HCT116 (cell line): ENCODE results near the gene KRAS. TPM values are rescaled to one million over a fixed set of nuclear protein-coding genes. Genes with fewer than 3 reads are reported as not detected.

Experiments
- ATAC-seq: fragments of 200-7000 bp; cut with Tn5 transposase; 2 replicates; pipeline ENCODE4 v1.9.1; 2020; ENCODE audit warnings: mild to moderate bottlenecking, moderate library complexity
- BruUV-seq: library from RNA; stranded (reverse); fragments of 400-500 nt; replicated peaks from 2 replicates; lab custom pipeline; 2021; lab: Mats Ljungman, UMichigan
- CTCF ChIA-PET: fragments of 300-600 bp; sonication (Branson Sonifier 250); formaldehyde crosslinking; loops from one replicate; lab custom pipeline; 2021; ENCODE audit warnings: antibody characterized with exemption; lab: Charles Lee
- POLR2A ChIA-PET: fragments of 300-600, 350-600 bp; sonication (Branson Sonifier 250); formaldehyde crosslinking; loops from one replicate; lab custom pipeline; 2021; ENCODE audit warnings: antibody characterized with exemption; lab: Charles Lee
- RAD21 ChIA-PET, 2 experiments: fragments of 300-600 bp; sonication (Branson Sonifier 250); formaldehyde crosslinking; loops; one replicate each; lab custom pipeline; 2023; ENCODE audit warnings: low total read pairs in 2 of 2; ENCODE audit not compliant: uncharacterized antibody in 2 of 2, unreplicated experiment in 2 of 2, low non-redundant PET in 1 of 2; lab: Charles Lee
- DNase-seq: peaks from one replicate; pipeline ENCODE4 v3.0.0-alpha.2; 2010; ENCODE audit warnings: low read depth, low spot score
- H2AFZ ChIP-seq: fragments of 200-600 bp; shearing (Covaris generic), sonication (generic); 2 replicates; pipeline ENCODE4 v1.6.1; 2017; ENCODE audit warnings: low read depth, mixed run types, mixed read lengths, antibody characterized with exemption, low read length; ENCODE audit not compliant: poor library complexity, severe bottlenecking
- H3K27ac ChIP-seq: 2 replicates; pipeline ENCODE4 v1.5.1; 2012; ENCODE audit warnings: low read depth, low read length
- H3K27me3 ChIP-seq: fragments of 200-600 bp; sonication (generic); 2 replicates; pipeline ENCODE4 v1.6.1; 2016; ENCODE audit warnings: mixed run types, low read length, mixed read lengths; ENCODE audit not compliant: insufficient read depth
- H3K36me3 ChIP-seq, 2 experiments: fragments of 200-500 bp in 1 of 2; fragments of 200-600 bp in 1 of 2; sonication (Bioruptor generic) in 1 of 2; sonication (generic) in 1 of 2; 2 replicates each; pipeline versions ENCODE4 v1.5.1 to v1.6.1; 2014 to 2016; ENCODE audit warnings: low read length in 2 of 2, inconsistent platforms in 1 of 2, mixed read lengths in 1 of 2, mixed run types in 1 of 2; ENCODE audit not compliant: insufficient read depth in 2 of 2, control insufficient read depth in 1 of 2
- H3K4me1 ChIP-seq, 2 experiments: fragments of 200-600 bp in 1 of 2; sonication (generic) in 1 of 2; 2 replicates each; pipeline versions ENCODE4 v1.5.1 to v1.6.1; 2012 to 2017; ENCODE audit warnings: low read length in 2 of 2, inconsistent platforms in 1 of 2, mild to moderate bottlenecking in 1 of 2, mixed read lengths in 1 of 2, mixed run types in 1 of 2, moderate library complexity in 1 of 2; ENCODE audit not compliant: insufficient read depth in 2 of 2, control insufficient read depth in 1 of 2
- H3K4me2 ChIP-seq: fragments of 200-600 bp; sonication (generic); 2 replicates; pipeline ENCODE4 v1.6.1; 2017; ENCODE audit warnings: mixed run types, low read length, mixed read lengths
- H3K4me3 ChIP-seq, 2 experiments: fragments of 200-600 bp in 1 of 2; sonication (generic) in 1 of 2; replicated peaks in 1 of 2; 2 replicates each; pipeline ENCODE4 v1.5.1; 2011 to 2016; ENCODE audit warnings: low read length in 2 of 2, control low read depth in 1 of 2, low read depth in 1 of 2, mild to moderate bottlenecking in 1 of 2, mixed read lengths in 1 of 2, mixed run types in 1 of 2
- H3K79me2 ChIP-seq: fragments of 200-600 bp; sonication (generic); 2 replicates; pipeline ENCODE4 v1.6.1; 2017; ENCODE audit warnings: mild to moderate bottlenecking, mixed run types, low read length, moderate library complexity, mixed read lengths; ENCODE audit not compliant: insufficient read depth
- H3K9ac ChIP-seq: fragments of 200-600 bp; sonication (generic); 2 replicates; pipeline ENCODE4 v1.6.1; 2016; ENCODE audit warnings: low read length, mixed read lengths
- H3K9me2 ChIP-seq: fragments of 200-600 bp; sonication (generic), shearing (Covaris generic); 2 replicates; pipeline ENCODE4 v1.6.1; 2017; ENCODE audit warnings: mixed run types, mild to moderate bottlenecking, moderate library complexity; ENCODE audit not compliant: insufficient read depth
- H3K9me3 ChIP-seq, 2 experiments: fragments of 200-500 bp in 1 of 2; fragments of 200-600 bp in 1 of 2; sonication (Bioruptor generic) in 1 of 2; sonication (generic) in 1 of 2; 2 replicates each; pipeline ENCODE4 v1.6.1; 2014 to 2017; ENCODE audit warnings: low read length in 2 of 2, mixed read lengths in 2 of 2, inconsistent platforms in 1 of 2, low read depth in 1 of 2, mild to moderate bottlenecking in 1 of 2, mixed run types in 1 of 2, moderate library complexity in 1 of 2; ENCODE audit not compliant: control insufficient read depth in 1 of 2, insufficient read depth in 1 of 2
- H4K20me1 ChIP-seq: fragments of 200-600 bp; sonication (generic), shearing (Covaris generic); 2 replicates; pipeline ENCODE4 v1.6.1; 2017; ENCODE audit warnings: mixed run types, mild to moderate bottlenecking, moderate library complexity; ENCODE audit not compliant: insufficient read depth
- CBX3 ChIP-seq: IDR thresholded peaks from 2 replicates; pipeline ENCODE4 v1.6.1; 2012; ENCODE audit warnings: low read depth
- CEBPB ChIP-seq: IDR thresholded peaks from 2 replicates; pipeline ENCODE4 v1.6.1; 2012; ENCODE audit warnings: low read depth
- EGR1 ChIP-seq: IDR thresholded peaks from 2 replicates; pipeline ENCODE4 v1.6.1; 2012; ENCODE audit warnings: low read depth
- EZH2phosphoT487 ChIP-seq: fragments of 200-600 bp; IDR thresholded peaks from 2 replicates; pipeline ENCODE4 v1.6.1; 2018; ENCODE audit warnings: antibody characterized with exemption, borderline replicate concordance
- FOSL1 ChIP-seq: IDR thresholded peaks from 2 replicates; pipeline ENCODE4 v1.6.1; 2012; ENCODE audit warnings: low read depth
- JUND ChIP-seq: IDR thresholded peaks from 2 replicates; pipeline ENCODE4 v1.6.1; 2012
- POLR2A ChIP-seq: IDR thresholded peaks from 2 replicates; pipeline ENCODE4 v1.7.0; 2011; ENCODE audit warnings: borderline replicate concordance; ENCODE audit not compliant: insufficient read depth, insufficient read length; ENCODE audit errors: extremely low read depth
- POLR2AphosphoS5 ChIP-seq: IDR thresholded peaks from 2 replicates; pipeline ENCODE4 v1.6.1; 2011; ENCODE audit warnings: mild to moderate bottlenecking, low read depth, low read length, moderate library complexity
- RAD21 ChIP-seq: IDR thresholded peaks from 2 replicates; pipeline ENCODE4 v1.6.1; 2012; ENCODE audit warnings: low read depth, mild to moderate bottlenecking
- SIN3A ChIP-seq: IDR thresholded peaks from 2 replicates; pipeline ENCODE4 v1.6.1; 2012; ENCODE audit warnings: low read depth
- SP1 ChIP-seq: IDR thresholded peaks from 2 replicates; pipeline ENCODE4 v1.6.1; 2012; ENCODE audit warnings: low read depth
- SRF ChIP-seq: IDR thresholded peaks from 2 replicates; pipeline ENCODE4 v1.6.1; 2012; ENCODE audit warnings: low read depth
- TCF7L2 ChIP-seq: IDR thresholded peaks from 2 replicates; pipeline ENCODE4 v1.7.0; 2011; ENCODE audit warnings: borderline replicate concordance, inconsistent platforms; ENCODE audit not compliant: insufficient read depth, insufficient read length; ENCODE audit errors: extremely low read depth
- ZFX ChIP-seq: fragments of 450-650 bp; IDR thresholded peaks from 2 replicates; pipeline ENCODE4 v1.6.1; 2017
- ZNF274 ChIP-seq: fragments of 200-500 bp; sonication (Bioruptor generic); IDR thresholded peaks from 2 replicates; pipeline ENCODE4 v1.6.1; 2014; ENCODE audit warnings: mild to moderate bottlenecking, low read depth, low read length, inconsistent platforms
- intact Hi-C: fragments of 100-400 bp; cut with micrococcal nuclease; formaldehyde crosslinking; loops from 2 replicates; pipeline ENCODE4 v1.10.0; 2022
- total RNA-seq: library from RNA; stranded (reverse); gene quantifications from one replicate; pipeline ENCODE4 v1.2.1, GENCODE V29; 2021; ENCODE audit not compliant: unreplicated experiment
- TF ChIP-seq, protein P1 (sequence below): IDR thresholded peaks from 2 replicates; pipeline ENCODE4 v1.6.1; 2012
- TF ChIP-seq, protein P2 (sequence below): IDR thresholded peaks from 2 replicates; pipeline ENCODE4 v1.6.1; 2012; ENCODE audit warnings: low read depth
- TF ChIP-seq, protein P3 (sequence below), 3 experiments: fragments of 200-600 bp in 1 of 3; sonication (generic) in 1 of 3; IDR thresholded peaks in 2 of 3; conservative IDR thresholded peaks in 1 of 3; 2 replicates each; pipeline ENCODE4 v1.5.1; 2012 to 2017; ENCODE audit warnings: low read depth in 2 of 3, low read length in 2 of 3, antibody characterized with exemption in 1 of 3, borderline replicate concordance in 1 of 3, control low read depth in 1 of 3, mild to moderate bottlenecking in 1 of 3, mixed read lengths in 1 of 3, mixed run types in 1 of 3, moderate library complexity in 1 of 3; ENCODE audit not compliant: insufficient read depth in 1 of 3
- TF ChIP-seq, protein P4 (sequence below): IDR thresholded peaks from 2 replicates; pipeline ENCODE4 v1.6.1; 2011; ENCODE audit warnings: mild to moderate bottlenecking, low read length, moderate library complexity; ENCODE audit not compliant: insufficient replicate concordance; ENCODE audit errors: extremely low read depth
- TF ChIP-seq, protein P5 (sequence below): IDR thresholded peaks from 2 replicates; pipeline ENCODE4 v1.6.1; 2012

Gene KRAS
- total RNA-seq, 1 experiment from 2014 or later, result 37.5 TPM

DNA sequence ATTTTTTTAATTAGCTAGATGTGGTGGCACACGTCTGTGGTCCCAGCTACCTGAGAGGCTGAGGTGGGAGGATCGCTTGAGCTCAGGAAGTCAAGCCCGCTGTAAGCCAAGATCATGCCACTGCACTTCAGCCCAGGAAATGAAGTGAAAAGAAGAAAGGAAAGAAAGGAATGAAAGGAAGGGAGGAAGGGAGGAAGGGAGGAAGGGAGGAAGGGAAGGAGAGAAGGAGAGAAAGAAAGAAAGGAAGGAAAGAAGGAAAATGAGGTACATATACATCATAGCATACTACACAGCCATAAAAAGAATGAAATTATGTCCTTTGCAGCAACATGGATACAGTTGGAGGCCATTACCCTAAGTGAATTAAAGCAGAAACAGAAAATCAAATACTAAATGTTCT lies 68.0 kb downstream of the KRAS start:
- Histone ChIP-seq H4K20me1 (no peaks in the 10 kb centered on the region), H3K36me3 (no peaks in the 10 kb centered on the region), H3K27me3 (no peaks in the 10 kb centered on the region), H3K9me3 (no peaks in the 10 kb centered on the region), H3K27ac (no peak overlapping the region), H2AFZ (no peak overlapping the region), H3K4me2 (no peak overlapping the region), H3K79me2 (no peaks in the 10 kb centered on the region), H3K9ac (no peak overlapping the region), H3K4me1 (peaks cover under 1 to 2% of the 10 kb centered on the region in 2 experiments; a peak in 3 of 4 replicates), H3K9me2 (no peaks in the 10 kb centered on the region), H3K4me3 (no peak overlapping the region)
- RAD21 ChIA-PET, result no interaction called here
- BruUV-seq, result no TSS peak
- POLR2A ChIA-PET, result no interaction called here
- DNase-seq (no peak), ATAC-seq (no peak)
- TF ChIP-seq JUND (no peak), SRF (no peak), ZFX (no peak), CBX3 (no peak), POLR2AphosphoS5 (no peak), EGR1 (no peak), CEBPB (no peak), RAD21 (no peak), EZH2phosphoT487 (no peak), FOSL1 (no peak), SP1 (no peak), POLR2A (no peak), SIN3A (no peak), ZNF274 (no peak), TCF7L2 (no peak)
- TF ChIP-seq, protein P1, sequence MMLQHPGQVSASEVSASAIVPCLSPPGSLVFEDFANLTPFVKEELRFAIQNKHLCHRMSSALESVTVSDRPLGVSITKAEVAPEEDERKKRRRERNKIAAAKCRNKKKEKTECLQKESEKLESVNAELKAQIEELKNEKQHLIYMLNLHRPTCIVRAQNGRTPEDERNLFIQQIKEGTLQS, result no peak
- TF ChIP-seq, protein P2, sequence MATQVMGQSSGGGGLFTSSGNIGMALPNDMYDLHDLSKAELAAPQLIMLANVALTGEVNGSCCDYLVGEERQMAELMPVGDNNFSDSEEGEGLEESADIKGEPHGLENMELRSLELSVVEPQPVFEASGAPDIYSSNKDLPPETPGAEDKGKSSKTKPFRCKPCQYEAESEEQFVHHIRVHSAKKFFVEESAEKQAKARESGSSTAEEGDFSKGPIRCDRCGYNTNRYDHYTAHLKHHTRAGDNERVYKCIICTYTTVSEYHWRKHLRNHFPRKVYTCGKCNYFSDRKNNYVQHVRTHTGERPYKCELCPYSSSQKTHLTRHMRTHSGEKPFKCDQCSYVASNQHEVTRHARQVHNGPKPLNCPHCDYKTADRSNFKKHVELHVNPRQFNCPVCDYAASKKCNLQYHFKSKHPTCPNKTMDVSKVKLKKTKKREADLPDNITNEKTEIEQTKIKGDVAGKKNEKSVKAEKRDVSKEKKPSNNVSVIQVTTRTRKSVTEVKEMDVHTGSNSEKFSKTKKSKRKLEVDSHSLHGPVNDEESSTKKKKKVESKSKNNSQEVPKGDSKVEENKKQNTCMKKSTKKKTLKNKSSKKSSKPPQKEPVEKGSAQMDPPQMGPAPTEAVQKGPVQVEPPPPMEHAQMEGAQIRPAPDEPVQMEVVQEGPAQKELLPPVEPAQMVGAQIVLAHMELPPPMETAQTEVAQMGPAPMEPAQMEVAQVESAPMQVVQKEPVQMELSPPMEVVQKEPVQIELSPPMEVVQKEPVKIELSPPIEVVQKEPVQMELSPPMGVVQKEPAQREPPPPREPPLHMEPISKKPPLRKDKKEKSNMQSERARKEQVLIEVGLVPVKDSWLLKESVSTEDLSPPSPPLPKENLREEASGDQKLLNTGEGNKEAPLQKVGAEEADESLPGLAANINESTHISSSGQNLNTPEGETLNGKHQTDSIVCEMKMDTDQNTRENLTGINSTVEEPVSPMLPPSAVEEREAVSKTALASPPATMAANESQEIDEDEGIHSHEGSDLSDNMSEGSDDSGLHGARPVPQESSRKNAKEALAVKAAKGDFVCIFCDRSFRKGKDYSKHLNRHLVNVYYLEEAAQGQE, result no peak
- TF ChIP-seq, protein P3, sequence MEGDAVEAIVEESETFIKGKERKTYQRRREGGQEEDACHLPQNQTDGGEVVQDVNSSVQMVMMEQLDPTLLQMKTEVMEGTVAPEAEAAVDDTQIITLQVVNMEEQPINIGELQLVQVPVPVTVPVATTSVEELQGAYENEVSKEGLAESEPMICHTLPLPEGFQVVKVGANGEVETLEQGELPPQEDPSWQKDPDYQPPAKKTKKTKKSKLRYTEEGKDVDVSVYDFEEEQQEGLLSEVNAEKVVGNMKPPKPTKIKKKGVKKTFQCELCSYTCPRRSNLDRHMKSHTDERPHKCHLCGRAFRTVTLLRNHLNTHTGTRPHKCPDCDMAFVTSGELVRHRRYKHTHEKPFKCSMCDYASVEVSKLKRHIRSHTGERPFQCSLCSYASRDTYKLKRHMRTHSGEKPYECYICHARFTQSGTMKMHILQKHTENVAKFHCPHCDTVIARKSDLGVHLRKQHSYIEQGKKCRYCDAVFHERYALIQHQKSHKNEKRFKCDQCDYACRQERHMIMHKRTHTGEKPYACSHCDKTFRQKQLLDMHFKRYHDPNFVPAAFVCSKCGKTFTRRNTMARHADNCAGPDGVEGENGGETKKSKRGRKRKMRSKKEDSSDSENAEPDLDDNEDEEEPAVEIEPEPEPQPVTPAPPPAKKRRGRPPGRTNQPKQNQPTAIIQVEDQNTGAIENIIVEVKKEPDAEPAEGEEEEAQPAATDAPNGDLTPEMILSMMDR (IDR thresholded peaks at IDR 0.05 in 2 of 3, conservative IDR thresholded peaks at IDR 0.05 in 1 of 3; ENCODE audit: borderline replicate concordance in 1 of 3, insufficient read depth in 1 of 3, low read depth in 2 of 3, low read length in 2 of 3), result no peak
- TF ChIP-seq, protein P4, sequence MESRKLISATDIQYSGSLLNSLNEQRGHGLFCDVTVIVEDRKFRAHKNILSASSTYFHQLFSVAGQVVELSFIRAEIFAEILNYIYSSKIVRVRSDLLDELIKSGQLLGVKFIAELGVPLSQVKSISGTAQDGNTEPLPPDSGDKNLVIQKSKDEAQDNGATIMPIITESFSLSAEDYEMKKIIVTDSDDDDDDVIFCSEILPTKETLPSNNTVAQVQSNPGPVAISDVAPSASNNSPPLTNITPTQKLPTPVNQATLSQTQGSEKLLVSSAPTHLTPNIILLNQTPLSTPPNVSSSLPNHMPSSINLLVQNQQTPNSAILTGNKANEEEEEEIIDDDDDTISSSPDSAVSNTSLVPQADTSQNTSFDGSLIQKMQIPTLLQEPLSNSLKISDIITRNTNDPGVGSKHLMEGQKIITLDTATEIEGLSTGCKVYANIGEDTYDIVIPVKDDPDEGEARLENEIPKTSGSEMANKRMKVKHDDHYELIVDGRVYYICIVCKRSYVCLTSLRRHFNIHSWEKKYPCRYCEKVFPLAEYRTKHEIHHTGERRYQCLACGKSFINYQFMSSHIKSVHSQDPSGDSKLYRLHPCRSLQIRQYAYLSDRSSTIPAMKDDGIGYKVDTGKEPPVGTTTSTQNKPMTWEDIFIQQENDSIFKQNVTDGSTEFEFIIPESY, result no peak
- TF ChIP-seq, protein P5, sequence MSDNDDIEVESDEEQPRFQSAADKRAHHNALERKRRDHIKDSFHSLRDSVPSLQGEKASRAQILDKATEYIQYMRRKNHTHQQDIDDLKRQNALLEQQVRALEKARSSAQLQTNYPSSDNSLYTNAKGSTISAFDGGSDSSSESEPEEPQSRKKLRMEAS, result no peak
- CTCF ChIA-PET, result no interaction called here
- intact Hi-C loops, result no loop called here
